Body of pancreas (tissue), 4 donors: Measurements from ENCODE around the gene FBRS.

Experiments
- CTCF ChIP-seq, 7 experiments: fragments of 450-650 bp in 4 of 7; fragments of 200-600 bp in 3 of 7; sonication (generic) in 3 of 7; IDR thresholded peaks; one replicate each; pipeline ENCODE4 v1.5.1; 2016 to 2019; ENCODE audit warnings: antibody characterized with exemption in 7 of 7
- POLR2A ChIP-seq, 3 donors: fragments of 450-650 bp; IDR thresholded peaks; one replicate each; pipeline ENCODE4 v1.6.1; 2016; ENCODE audit warnings: antibody characterized with exemption in 3 of 3, mild to moderate bottlenecking in 2 of 3

DNA sequence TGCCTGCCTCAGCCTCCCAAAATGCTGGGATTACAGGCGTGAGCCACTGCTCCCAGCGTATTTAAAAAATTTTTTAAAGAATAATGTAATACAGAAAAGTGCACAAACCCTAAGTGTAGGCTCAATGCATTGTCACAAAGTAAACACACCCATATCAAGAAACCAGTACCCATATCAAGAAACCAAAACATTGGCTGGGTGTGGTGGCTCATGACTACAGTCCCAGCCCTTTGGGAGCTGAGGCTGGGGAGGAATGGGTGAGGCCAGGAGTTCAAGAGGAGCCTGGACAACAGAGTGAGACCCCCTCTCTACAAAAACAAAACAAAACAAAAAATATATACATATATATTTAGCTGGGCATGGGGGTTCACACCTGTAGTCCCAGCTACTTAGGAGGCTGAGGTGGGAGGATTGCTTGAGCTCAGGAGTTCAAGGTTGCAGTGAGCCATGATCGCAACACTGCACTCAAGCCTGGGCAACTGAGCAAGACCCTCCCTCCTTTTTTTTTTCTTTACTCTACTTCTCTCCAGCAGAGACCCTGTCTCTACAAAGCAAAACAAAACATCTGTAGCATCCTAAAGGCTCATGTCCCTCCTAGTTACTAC lies 16.8 kb upstream of the FBRS start:
- TF ChIP-seq CTCF (IDR thresholded peaks at IDR 0.05) (no peak), POLR2A (IDR thresholded peaks at IDR 0.05) (no peak)
